GM21423 (cell line): ENCODE results near the gene UAP1L1.

Experiments
- ATAC-seq: cut with Tn5 transposase; IDR thresholded peaks from one replicate; pipeline ENCODE4 v1.9.1; 2021; ENCODE audit warnings: mild to moderate bottlenecking, moderate library complexity; ENCODE audit not compliant: unreplicated experiment

Gene UAP1L1

DNA sequence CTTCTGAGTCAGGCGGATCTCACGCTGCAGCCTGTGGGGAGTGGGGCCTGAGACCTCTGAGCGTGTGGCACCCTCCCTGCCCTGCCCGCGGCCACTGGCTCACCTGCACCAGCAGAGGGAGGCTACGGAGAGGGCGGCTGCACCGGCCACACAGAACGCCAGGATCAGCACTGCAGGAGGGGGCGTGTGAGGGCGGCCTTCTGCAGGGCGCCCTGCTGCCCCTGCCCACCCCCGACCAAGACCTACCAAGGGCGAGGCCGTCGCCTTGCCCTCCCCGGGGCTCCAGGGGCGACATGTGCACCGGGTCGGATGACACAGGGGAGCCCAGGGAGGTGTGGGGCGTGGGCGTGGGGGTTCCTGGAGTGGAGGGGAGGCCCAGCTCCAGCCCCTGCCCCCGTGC lies 36.7 kb upstream of the UAP1L1 start:
- no peak for ATAC-seq

DNA sequence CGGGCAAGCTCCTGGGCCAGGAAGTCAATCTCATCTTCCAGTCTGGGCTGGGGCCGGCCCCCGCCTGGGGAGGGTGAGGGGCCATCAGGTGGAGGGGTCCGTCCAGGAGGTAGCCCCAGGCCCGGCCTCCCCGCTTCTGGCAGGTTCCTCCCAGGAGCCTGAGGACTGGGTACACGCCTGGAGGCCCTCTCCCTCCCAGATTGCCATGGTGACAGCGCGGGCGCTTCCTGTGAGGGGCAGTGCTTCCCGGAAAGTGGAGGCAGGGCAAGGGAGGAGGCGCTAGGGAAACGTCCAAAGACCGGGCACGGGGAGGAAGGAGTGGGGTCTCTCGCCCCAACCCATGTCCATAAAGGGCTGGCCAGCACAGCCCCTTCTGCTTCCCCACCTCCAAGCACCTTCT lies 36.2 kb upstream of the UAP1L1 start:
- no peak for ATAC-seq

DNA sequence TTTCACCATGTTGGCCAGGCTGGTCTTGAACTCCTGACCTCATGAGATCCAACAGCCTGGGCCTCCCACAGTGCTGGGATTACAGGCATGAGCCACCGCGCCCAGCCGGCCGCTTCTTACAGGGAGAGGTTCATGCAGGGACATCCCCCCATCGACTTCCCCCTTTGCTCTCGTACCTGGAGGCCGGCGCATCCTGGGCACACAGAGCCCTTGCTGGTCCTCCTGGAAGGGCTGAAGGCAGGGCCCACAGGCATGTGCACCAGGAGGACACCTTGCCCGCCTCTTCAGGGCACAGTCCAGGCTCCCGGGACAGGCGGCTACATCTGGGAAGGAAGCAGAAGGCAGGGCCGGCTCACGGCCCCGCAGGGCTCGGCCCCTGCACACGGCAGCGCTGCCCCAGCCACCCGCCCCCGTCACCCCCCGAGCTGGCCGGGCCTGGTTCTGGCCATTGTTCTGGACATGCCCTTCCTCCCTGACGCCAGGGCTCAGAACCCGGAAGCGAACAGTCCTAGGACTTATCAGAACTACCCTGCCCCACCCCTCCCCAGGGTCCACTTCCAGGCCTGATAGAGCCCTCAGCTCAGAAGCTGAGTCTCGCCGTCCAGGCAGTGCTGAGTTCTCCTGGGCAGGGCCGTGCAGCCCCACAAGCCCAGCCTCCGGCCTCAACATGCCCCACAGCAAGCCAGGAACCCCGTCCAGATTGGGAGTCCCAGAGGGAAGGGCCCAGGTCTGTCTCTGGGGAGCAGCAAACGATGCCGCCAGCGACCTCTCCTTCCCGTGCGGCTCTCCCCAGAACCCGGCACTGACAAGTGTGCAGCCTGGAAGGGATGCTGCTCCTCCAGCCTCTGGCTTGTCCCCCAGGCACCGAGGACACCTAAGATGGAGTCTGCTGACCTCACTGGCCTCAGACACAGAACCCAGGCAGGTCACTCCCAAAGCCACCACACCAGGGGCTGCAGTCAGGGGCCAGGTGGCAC lies 34.3 kb upstream of the UAP1L1 start:
- ATAC-seq, result no peak

DNA sequence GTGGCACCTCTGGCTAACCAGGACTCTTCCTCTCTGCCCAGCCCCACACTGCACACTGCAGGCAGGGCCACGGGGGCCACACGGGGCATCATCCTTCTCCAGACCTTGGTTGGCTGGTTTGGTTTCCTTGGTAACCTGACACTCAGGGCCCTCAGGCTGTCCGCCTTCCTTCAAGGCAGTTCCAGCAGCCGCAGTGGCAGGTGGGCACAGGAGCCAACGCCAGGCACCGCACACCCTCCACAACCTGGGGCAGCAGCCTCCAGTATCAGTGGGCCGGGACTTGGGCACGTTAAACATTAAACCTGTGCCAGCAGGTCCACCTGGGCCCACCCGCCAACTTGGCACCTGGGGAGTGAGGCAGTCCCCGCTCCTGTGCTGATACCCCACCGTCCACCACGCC lies 33.3 kb upstream of the UAP1L1 start:
- no peak for ATAC-seq

DNA sequence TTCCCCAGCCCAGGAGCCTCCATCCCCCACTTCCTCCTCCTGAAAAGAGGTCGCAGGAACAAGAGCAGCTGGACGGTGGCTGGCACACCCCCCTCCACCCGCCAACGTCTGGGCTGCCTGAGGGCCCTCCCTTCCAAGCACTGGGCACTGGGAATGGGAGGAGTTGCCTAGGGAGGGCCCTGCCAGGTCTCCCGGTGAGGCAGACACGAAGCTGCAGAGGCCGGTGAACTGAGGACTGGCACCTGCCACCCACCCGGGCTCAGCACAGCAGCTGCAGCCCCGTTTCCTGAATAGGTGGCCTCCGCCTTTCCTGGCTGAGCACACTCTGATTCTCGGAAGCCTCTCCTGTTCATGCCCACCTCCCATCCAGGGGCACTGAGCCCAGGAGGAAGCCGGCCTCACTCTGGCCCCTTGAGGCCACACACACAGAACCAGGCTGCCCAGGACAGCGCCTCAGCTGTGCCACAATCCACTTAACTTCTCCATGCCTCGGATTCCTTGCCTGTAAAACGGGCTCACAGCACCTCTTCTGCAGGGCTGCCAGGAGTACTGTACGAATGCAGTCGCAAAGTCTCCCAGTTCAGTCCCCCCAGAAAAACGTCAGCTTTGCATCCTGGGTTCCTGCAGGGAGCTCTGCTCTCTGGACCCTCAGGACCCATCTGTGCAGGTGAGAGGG lies 32.7 kb upstream of the UAP1L1 start:
- ATAC-seq, result no peak

DNA sequence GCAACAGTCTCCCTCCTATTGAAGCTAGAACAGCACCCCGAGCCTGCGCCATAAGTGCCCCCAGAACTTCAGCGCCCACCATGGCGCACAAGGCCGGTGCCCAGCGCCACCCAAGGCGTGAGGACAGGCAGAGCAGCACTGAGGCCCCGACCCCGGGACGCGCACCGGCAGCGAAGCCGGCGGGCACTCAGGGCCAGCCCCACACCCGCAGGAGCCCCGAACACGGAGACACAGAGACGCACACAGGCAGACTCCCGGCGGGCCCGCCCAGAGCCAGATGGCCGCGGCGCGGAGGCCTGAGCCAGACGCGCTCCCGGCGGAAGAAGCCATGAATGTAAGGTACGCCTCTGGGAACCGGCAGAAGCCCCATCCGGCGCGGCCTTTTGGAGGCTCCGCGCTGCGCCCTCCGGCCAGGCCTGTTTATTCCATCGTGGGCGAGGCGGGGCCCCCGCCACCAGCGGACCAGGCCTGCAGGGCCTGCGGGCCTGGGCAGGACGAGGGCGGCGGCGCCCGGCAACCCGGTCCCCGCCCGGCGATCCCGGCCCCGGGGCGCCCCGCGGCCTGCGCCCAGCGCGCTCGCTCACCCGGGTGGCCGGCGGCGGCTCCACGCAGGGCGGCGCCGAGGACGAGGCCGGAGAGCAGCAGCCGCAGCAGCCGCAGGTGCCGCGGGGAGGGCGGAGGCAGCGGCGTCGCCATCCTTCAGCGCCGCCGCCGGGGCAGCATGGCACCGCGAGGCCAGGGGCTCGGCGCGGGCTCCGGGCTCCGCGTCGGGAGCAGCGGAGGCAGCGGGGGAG lies 31.8 kb upstream of the UAP1L1 start:
- no peak for ATAC-seq

DNA sequence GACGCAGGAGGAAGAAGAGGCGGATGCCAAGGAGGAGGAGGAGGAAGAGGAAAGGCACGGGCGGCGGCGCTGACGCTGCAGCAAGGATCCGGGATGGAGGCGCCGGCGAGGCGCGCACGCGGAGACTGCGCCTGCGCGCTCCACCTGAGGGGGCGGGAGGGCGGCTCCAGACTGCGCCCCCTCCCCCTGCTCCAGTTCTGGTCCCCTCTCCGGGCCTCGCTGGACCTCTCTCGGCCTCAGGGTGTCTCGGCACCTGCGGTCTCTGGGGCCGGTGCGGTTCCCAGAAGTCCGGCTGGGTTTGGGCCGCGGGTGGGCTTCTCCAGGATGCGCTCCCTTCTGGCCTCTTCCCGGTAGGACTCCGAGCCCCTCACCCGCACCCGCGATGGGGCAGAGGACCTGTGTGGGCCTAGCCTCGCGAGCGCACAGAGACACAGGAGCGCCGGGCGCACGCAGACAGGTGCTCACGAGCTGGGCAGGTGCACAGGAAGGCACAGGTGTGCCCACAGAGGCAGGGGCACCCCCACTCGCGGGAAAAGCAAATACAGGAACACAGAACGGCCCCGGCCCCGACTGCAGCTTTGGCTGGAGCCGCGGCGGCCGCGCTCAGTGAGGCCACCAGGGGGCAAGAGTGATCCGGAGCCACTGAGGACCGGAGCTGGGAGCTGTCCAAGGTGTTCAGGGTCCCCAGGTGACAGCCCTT lies 31.1 kb upstream of the UAP1L1 start, which contains the start of gene NPDC1:
NPDC1 (minus strand) TSS at position 90 of the 700 bp plus-strand sequence. CDS start 188 bp downstream, outside the sequence.
- peak; percentile 71 for ATAC-seq

DNA sequence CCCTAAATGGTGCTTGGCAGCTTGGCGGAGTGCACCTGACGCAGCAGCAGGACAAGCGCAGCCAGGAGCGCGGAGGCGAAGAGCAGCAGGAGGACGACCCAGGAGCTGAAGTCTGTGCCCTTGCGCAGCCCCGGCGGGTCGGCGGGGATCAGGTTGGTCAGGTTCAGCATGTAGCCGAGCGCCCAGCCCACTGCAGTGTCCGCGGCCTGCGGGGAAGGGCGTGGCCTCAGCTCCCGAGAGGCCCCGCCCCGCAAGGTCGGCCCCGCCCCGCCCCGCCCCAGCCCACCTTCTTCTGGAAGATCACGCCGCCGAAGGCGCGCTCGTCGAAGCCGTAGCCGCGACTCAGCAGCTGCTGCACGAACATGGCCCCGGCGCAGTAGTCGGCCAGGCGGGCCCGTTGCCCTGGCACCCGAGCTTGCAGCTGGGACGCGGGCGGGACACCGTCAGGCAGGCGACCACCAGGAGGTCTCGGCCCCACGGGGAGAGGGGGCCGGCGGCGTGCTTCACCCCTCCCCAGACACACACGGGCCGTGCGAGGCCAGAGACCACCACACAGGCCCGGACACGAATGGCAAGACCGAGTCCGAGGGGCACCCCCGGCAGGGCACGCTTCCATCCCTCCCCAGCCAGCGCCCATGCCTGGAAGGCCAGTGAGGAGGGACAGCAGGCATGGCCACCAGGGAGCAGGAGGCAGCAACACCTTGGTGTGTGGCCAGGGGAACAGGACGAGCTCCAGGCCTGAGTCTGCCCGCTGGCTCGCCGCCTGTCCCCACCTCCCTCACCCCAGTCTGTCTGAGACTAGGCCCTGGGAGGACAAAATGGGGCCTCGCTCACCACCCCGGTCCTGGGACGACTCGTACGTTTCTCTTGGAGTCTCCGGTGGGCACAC lies 28.4 kb upstream of the UAP1L1 start:
- ATAC-seq, result no peak

DNA sequence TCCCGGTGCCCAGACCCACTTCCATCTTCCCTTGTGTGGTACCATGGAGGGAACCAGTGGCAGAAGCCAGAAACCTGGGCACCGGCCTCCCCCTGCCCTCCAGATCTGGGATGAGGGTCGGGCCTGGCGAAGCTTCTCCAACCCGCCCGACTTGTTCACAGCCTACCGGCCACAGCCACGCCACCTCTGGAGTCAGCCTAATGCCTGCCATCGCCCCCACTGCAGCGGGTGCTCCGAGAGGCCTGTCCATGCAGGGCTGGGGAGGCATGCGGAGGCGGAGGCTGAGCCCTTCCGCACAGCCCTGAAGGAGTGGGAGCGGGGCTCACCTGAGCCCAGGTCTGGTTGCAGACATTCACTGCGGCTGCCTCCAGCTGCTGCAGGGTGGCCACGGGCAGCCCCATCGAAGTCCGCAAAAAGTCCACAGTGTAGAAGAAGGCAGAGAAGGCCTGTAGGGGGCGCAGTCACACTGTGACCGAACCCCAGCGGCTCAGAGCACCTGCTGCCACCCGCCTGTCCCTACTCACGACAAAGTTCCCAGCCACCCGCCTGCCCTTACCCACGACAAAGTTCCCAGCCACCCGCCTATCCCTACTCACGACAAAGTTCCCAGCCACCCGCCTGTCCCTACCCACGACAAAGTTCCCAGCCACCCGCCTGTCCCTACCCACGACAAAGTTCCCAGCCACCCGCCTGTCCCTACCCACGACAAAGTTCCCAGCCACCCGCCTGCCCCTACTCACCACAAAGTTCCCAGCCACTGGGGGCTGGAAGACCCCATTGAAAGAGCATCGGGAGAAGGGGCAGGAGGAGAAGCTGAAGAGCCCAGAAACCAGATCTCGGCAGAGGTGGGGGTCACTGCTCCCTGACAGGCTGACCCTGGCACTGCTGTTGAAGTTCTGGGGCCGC lies 27.5 kb upstream of the UAP1L1 start:
- ATAC-seq, result no peak

DNA sequence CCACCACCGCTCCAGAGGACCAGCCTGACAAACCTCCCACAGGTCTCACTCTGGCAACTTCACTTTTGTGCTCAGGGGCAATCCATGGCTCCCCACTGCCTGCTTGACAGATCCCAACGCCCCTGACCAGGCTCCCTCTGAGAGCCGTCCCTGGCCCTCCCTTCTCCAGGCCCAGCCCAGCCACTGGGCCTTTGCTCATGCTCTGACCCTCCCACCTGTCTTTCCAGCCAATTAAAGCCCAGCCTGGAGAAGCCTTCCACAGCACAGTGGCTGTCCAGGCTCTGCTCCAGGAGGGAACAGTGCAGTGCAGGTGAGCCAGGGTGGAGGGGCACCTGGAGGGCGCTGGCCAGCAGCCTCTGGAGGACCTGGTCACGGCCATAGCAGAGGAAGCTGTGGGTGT lies 26.7 kb upstream of the UAP1L1 start:
- ATAC-seq, result no peak

DNA sequence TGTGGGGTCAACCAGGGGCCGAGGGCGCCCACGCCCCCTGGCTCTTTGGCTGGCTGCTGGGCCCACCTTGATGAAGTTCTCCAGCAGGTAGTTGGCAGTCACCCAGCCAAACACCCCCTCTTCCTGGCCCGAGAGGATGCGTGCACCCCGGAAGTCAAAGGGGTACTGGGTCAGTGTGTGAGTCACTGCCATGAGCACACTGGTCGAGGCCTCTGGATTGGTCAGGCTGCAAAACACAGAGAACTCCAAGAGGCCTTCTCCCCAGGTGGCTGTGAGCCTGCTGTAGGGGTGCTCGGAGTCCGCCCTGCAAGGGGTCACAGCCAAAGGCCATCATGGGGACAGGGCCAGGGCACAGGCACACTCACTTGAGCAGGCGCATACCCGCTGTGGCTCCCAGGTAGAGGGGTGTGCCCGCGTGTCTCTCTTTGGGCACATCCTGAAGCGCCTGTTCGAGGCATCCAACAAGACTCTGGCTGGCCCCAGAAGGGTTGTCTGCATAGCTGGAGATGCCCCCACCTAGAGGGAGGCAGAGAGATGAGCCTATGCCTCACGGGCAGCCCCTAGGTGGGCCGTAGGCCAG lies 26.1 kb upstream of the UAP1L1 start:
- no peak for ATAC-seq

DNA sequence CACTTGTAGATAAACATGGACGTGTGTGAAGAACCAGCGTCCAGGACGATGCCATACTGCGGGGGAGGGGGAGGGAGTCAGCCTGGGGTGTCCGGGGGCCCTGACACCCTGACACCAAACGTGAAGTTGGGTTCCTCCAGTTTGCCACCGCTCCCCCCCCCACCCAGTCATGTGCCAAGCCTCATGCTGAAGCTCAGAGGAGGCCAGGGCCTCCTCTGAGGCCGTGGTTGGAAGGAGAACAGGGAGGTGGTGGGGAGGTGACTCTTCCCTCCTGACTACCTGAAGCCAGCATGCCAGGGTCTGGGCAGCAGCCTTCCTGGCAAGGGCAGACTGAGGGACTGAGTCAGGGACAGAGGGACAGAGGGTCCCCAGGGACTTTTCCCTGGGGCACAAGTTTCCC lies 25.0 kb upstream of the UAP1L1 start:
- no peak for ATAC-seq

DNA sequence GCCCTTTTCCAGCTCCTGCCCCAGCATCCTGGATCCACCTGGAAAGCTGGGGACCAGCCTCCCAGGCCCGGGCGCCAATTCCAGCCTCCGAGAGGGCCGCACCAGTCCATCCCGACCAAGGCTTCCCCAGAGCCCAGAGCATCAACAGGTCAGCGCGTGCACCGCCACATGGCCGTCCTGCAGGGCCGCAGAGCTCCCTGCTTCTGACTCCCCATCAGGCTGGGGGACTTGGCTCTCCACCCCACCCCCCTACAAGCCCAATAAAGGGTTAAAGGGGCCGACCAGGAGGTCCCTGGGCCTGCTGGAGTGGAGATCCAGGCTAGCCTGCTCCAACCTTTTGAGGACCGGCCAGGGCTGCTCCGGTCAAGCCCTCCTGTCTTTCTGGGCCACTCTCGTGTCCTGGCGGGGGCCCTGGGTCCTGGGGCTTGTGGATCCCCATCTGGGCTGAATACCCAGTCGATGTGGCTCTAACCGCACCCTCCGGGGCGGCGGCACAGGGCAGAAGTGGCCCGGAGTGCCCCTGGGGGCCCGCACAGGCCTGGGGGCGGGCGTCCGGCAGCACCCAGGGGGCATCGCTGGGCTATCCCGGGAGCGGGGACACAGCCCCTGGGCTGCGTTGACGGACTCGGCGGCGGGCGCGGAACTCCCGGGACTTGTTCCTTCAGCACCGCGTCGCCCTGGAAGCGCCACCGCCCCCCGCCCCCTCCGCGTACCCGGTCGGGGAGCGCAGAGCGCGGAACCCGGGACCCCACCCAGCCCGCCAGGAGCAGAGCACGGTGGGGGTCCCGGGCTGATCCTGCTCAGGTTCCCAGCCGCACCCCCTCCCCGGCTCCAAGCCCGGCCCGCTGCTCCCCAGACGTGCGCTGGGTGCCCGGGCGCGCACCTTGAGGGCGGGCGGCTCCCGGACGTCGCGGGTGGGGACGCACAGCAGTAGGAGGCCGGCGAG lies 24.0 kb upstream of the UAP1L1 start:
- no peak for ATAC-seq

DNA sequence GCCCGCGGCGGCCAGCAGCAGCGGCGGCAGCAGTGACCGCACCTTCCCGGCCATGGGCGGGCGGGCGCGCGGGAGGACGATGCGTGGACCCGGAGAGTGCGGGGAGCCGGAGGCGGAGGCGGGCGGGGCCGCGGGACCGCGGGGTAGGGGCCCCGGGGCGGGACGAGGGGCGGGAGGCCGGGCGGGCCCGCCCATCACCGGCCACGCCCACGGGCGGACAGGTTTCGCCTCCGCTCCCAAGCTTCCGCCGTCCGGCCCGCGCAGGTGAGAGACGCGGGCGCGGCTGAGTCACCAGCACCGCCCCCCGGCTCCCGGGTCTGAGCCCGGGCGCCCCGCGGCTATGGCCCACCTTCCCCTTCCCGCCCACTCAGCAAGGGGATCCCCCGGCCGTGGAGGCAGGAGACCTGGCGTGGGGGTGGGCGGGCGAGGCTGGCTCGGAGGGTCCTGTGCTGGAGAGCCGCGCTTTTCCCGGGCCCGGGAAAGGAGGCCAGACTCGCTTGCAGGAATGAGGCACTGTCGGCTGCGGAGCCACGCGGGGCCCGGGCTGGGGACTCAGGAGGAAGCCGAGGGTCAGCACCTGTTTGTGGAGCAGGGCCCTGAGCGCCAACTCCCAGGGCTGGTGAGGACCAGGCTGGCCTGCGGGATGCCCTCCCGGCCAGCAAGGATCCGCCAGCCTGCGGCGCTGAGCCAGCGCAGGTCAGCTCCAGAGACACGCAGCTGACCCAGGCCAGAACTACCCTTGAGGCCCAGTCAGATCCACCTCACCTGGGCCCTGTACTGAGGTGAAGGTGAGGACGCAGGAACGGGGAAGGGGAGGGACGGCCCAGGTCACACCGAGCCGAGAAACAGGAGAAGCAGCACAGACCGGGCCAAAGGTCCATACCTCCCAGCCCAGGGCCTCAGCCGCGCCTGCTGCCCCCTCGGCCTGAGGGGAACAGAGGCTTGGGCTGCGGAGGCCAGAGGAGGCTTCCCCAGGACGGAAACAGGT lies 23.1 kb upstream of the UAP1L1 start, which contains the start of gene ENTPD2:
ENTPD2 (minus strand) TSS at position 118 of the 988 bp plus-strand sequence; CDS start at position 54, 64 bp downstream.
- no peak for ATAC-seq

DNA sequence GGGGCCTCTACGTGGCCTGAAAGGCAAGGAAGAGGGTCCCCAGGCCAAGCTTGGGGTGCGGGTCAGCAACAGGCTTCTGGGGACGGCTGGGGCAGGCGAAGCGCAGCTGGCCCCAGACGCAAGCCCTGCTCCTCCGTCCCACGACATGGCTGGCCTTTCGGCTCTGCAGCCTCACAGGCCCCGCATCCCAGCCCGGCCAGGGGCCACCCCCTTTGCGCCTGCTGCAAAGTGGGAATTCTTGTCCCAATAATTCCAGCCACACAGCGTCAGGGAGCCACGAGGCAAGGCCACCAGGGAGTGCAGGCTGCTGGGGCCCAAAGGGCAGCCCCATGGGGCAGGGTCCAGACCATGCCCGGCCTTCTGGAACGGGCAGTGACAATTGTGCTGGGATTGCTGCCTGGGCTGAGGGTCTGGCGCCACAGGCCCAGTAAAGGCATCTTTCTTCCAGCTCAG lies 22.4 kb upstream of the UAP1L1 start:
- ATAC-seq, result no peak
